Gastroesophageal sphincter (tissue), 3 donors: ENCODE data around the gene SOX5.

Source experiments
- CTCF ChIP-seq, 4 experiments: fragments of 200-600 bp in 2 of 4; fragments of 450-650 bp in 2 of 4; sonication (generic) in 1 of 4; IDR thresholded peaks; one replicate each; pipeline ENCODE4 v1.5.1; 2017 to 2019; ENCODE audit warnings: antibody characterized with exemption in 4 of 4, mild to moderate bottlenecking in 2 of 4, moderate library complexity in 2 of 4
- POLR2A ChIP-seq, 2 donors: fragments of 450-650 bp; IDR thresholded peaks; one replicate each; pipeline ENCODE4 v1.6.1; 2017; ENCODE audit warnings: antibody characterized with exemption in 2 of 2, mild to moderate bottlenecking in 2 of 2, moderate library complexity in 1 of 2

DNA sequence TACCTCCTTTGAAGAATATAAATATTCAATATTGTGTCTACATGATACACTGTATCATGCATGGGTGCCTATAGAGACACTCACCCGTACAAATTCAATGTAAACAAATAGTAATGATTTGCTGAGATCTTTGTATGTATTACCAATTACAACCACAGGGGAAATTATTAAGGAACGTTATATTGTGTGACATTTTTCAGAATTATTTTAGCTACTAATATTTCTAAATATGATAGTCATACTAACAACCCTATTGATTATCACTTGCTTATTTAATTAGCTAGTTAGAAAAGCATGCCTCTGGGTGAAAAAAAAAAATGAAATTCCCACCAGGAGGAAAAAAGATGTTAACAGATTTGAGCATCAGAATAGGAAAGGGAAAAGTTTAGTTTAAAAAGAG is 2.1 kb downstream of the SOX5 start:
- TF ChIP-seq POLR2A (IDR thresholded peaks at IDR 0.05) (no peak), CTCF (IDR thresholded peaks at IDR 0.05) (no peak)
